ENCODE data around the gene KRT12.

Gene KRT12

GRCh38 chr17:40866838-40867237 is at the start of gene KRT12:
Gene KRT12 (minus strand): TSS chr17:40867223. CDS start chr17:40867186, 37 bp downstream.
- no peak for DNase-seq

- DNase-seq, result no peak
These were observed 49.3 kb upstream of the KRT12 start for GRCh38 chr17:40916366-40916765.

- no peak for DNase-seq
These were observed 48.8 kb upstream of the KRT12 start for GRCh38 chr17:40915721-40916256.

GRCh38 chr17:40915199-40915661 is 48.2 kb upstream of the KRT12 start:
- peak; percentile 70 for DNase-seq

- DNase-seq, result no peak
These were observed 47.2 kb upstream of the KRT12 start for GRCh38 chr17:40914075-40914855.

GRCh38 chr17:40912486-40913210 is 45.6 kb upstream of the KRT12 start:
- DNase-seq, result no peak

- DNase-seq, result no peak
These were observed 43.4 kb upstream of the KRT12 start for GRCh38 chr17:40910441-40910841.

- peak; percentile 36 for DNase-seq
These were observed 42.7 kb upstream of the KRT12 start for GRCh38 chr17:40909755-40910154.

- peak; percentile 95 for DNase-seq
These were observed 42.3 kb upstream of the KRT12 start for GRCh38 chr17:40909351-40909750.

- DNase-seq, result no peak
These were observed 39.6 kb upstream of the KRT12 start for GRCh38 chr17:40906613-40907012.

- DNase-seq, result no peak
These were observed 38.3 kb upstream of the KRT12 start for GRCh38 chr17:40905370-40905769.

- peak; percentile 93 for DNase-seq
These were observed 36.3 kb upstream of the KRT12 start for GRCh38 chr17:40903129-40903847.

GRCh38 chr17:40902498-40902897 is 35.5 kb upstream of the KRT12 start:
- DNase-seq, result peak; percentile 44

GRCh38 chr17:40901981-40902474 is 35.0 kb upstream of the KRT12 start:
- peak; percentile 93 for DNase-seq

- peak; percentile 75 for DNase-seq
These were observed 33.9 kb upstream of the KRT12 start for GRCh38 chr17:40900809-40901356.

GRCh38 chr17:40896916-40897455 is 30.0 kb upstream of the KRT12 start:
- no peak for DNase-seq

- DNase-seq, result no peak
These were observed 28.2 kb upstream of the KRT12 start for GRCh38 chr17:40895106-40895730.

GRCh38 chr17:40888196-40888720 is 21.2 kb upstream of the KRT12 start:
- DNase-seq, result peak; percentile 40

- peak; percentile 39 for DNase-seq
These were observed 19.1 kb upstream of the KRT12 start for GRCh38 chr17:40886090-40886489.

GRCh38 chr17:40884708-40885512 is 17.9 kb upstream of the KRT12 start, which contains the start of gene KRT20:
Gene KRT20 (minus strand): TSS chr17:40885242. CDS start chr17:40885185, 57 bp downstream.
- DNase-seq, result peak; percentile 30

All from DMS53 (cell line).